Measurements from ENCODE around the gene SMYD3.

The SMYD3 gene

GRCh38 chr1:245931450-245931849 lies 575.6 kb downstream of the SMYD3 start:
- CTCF ChIA-PET = no interaction called here
- H3K36me3 Mint-ChIP-seq = no peaks in the 10 kb centered on the region

GRCh38 chr1:245929224-245929623 lies 577.9 kb downstream of the SMYD3 start:
- Mint-ChIP-seq H3K4me1 (no peaks in the 10 kb centered on the region), H3K27me3 (no peaks in the 10 kb centered on the region), H3K27ac (no peak overlapping the region), H3K9me3 (no peaks in the 10 kb centered on the region), H3K36me3 (no peaks in the 10 kb centered on the region), H3K4me3 (no peak overlapping the region)
- CTCF ChIA-PET = no interaction called here
- no peak for DNase-seq

More at GRCh38 chr1:245931450-245931849, 575.6 kb downstream of the SMYD3 start:
- no peak overlapping the region for H3K27ac Mint-ChIP-seq
- H3K27me3 Mint-ChIP-seq = no peaks in the 10 kb centered on the region
- no peak overlapping the region for H3K4me3 Mint-ChIP-seq
- no peaks in the 10 kb centered on the region for H3K4me1 Mint-ChIP-seq
- no peak for DNase-seq
- H3K9me3 Mint-ChIP-seq = no peaks in the 10 kb centered on the region

- no peaks in the 10 kb centered on the region for H3K4me1 Mint-ChIP-seq
- CTCF ChIA-PET = no interaction called here
- H3K27ac Mint-ChIP-seq = no peak overlapping the region
- H3K4me3 Mint-ChIP-seq = no peak overlapping the region
- H3K9me3 Mint-ChIP-seq = no peaks in the 10 kb centered on the region
- no peaks in the 10 kb centered on the region for H3K27me3 Mint-ChIP-seq
- no peaks in the 10 kb centered on the region for H3K36me3 Mint-ChIP-seq
- no peak for DNase-seq
These were observed 580.2 kb downstream of the SMYD3 start for GRCh38 chr1:245926888-245927287.

GRCh38 chr1:245923215-245923614 lies 583.9 kb downstream of the SMYD3 start:
- H3K36me3 Mint-ChIP-seq = no peaks in the 10 kb centered on the region
- no peaks in the 10 kb centered on the region for H3K4me1 Mint-ChIP-seq
- CTCF ChIA-PET = no interaction called here
- peaks cover 2% of the 10 kb centered on the region for H3K9me3 Mint-ChIP-seq
- no peaks in the 10 kb centered on the region for H3K27me3 Mint-ChIP-seq
- DNase-seq = no peak
- no peak overlapping the region for H3K27ac Mint-ChIP-seq
- H3K4me3 Mint-ChIP-seq = no peak overlapping the region

GRCh38 chr1:245921417-245921816 lies 585.7 kb downstream of the SMYD3 start:
- CTCF ChIA-PET = no interaction called here
- DNase-seq = no peak
- H3K36me3 Mint-ChIP-seq = peaks cover 2% of the 10 kb centered on the region
- H3K4me1 Mint-ChIP-seq = no peaks in the 10 kb centered on the region
- H3K4me3 Mint-ChIP-seq = no peak overlapping the region
- no peaks in the 10 kb centered on the region for H3K27me3 Mint-ChIP-seq
- peaks cover 4% of the 10 kb centered on the region for H3K9me3 Mint-ChIP-seq
- no peak overlapping the region for H3K27ac Mint-ChIP-seq

GRCh38 chr1:245917403-245917802 lies 589.7 kb downstream of the SMYD3 start:
- H3K36me3 Mint-ChIP-seq = peaks cover 2% of the 10 kb centered on the region
- CTCF ChIA-PET = no interaction called here
- H3K27me3 Mint-ChIP-seq = no peaks in the 10 kb centered on the region
- DNase-seq = no peak
- no peak overlapping the region for H3K27ac Mint-ChIP-seq
- no peak overlapping the region for H3K4me3 Mint-ChIP-seq
- peaks cover 6% of the 10 kb centered on the region for H3K9me3 Mint-ChIP-seq
- H3K4me1 Mint-ChIP-seq = no peaks in the 10 kb centered on the region

GRCh38 chr1:245915841-245916240 lies 591.2 kb downstream of the SMYD3 start:
- CTCF ChIA-PET = no interaction called here
- no peak for DNase-seq
- Mint-ChIP-seq H3K4me3 (no peak overlapping the region), H3K9me3 (peaks cover 8% of the 10 kb centered on the region), H3K27ac (no peak overlapping the region), H3K36me3 (peaks cover 4% of the 10 kb centered on the region), H3K4me1 (no peaks in the 10 kb centered on the region), H3K27me3 (no peaks in the 10 kb centered on the region)

GRCh38 chr1:245915406-245915805 lies 591.7 kb downstream of the SMYD3 start:
- CTCF ChIA-PET = no interaction called here
- H3K4me3 Mint-ChIP-seq = no peak overlapping the region
- H3K36me3 Mint-ChIP-seq = peaks cover 4% of the 10 kb centered on the region
- no peak overlapping the region for H3K27ac Mint-ChIP-seq
- H3K4me1 Mint-ChIP-seq = no peaks in the 10 kb centered on the region
- peaks cover 7% of the 10 kb centered on the region for H3K9me3 Mint-ChIP-seq
- no peak for DNase-seq
- no peaks in the 10 kb centered on the region for H3K27me3 Mint-ChIP-seq

GRCh38 chr1:245908543-245908942 lies 598.5 kb downstream of the SMYD3 start:
- no peak for DNase-seq
- no peaks in the 10 kb centered on the region for H3K4me1 Mint-ChIP-seq
- H3K27ac Mint-ChIP-seq = no peak overlapping the region
- peaks cover 3% of the 10 kb centered on the region for H3K36me3 Mint-ChIP-seq
- peaks cover 7% of the 10 kb centered on the region for H3K9me3 Mint-ChIP-seq
- no peaks in the 10 kb centered on the region for H3K27me3 Mint-ChIP-seq
- CTCF ChIA-PET = no interaction called here
- H3K4me3 Mint-ChIP-seq = no peak overlapping the region

GRCh38 chr1:245906207-245906606 lies 600.9 kb downstream of the SMYD3 start:
- Mint-ChIP-seq H3K9me3 (peaks cover 3% of the 10 kb centered on the region), H3K36me3 (peaks cover 1% of the 10 kb centered on the region), H3K4me1 (no peaks in the 10 kb centered on the region), H3K4me3 (no peak overlapping the region), H3K27me3 (no peaks in the 10 kb centered on the region), H3K27ac (no peak overlapping the region)
- CTCF ChIA-PET = no interaction called here
- no peak for DNase-seq

- CTCF ChIA-PET = no interaction called here
- H3K36me3 Mint-ChIP-seq = peaks cover 1% of the 10 kb centered on the region
- H3K27ac Mint-ChIP-seq = no peak overlapping the region
- no peaks in the 10 kb centered on the region for H3K4me1 Mint-ChIP-seq
- no peaks in the 10 kb centered on the region for H3K27me3 Mint-ChIP-seq
- peaks cover 3% of the 10 kb centered on the region for H3K9me3 Mint-ChIP-seq
- DNase-seq = no peak
- no peak overlapping the region for H3K4me3 Mint-ChIP-seq
These were observed 603.2 kb downstream of the SMYD3 start for GRCh38 chr1:245903851-245904250.

GRCh38 chr1:245901565-245901964 lies 605.5 kb downstream of the SMYD3 start:
- H3K36me3 Mint-ChIP-seq = peaks cover 1% of the 10 kb centered on the region
- H3K27me3 Mint-ChIP-seq = no peaks in the 10 kb centered on the region
- no peak overlapping the region for H3K4me3 Mint-ChIP-seq
- H3K4me1 Mint-ChIP-seq = no peaks in the 10 kb centered on the region
- H3K27ac Mint-ChIP-seq = no peak overlapping the region
- no peak for DNase-seq
- peaks cover 3% of the 10 kb centered on the region for H3K9me3 Mint-ChIP-seq
- CTCF ChIA-PET = no interaction called here

GRCh38 chr1:245901037-245901436 lies 606.0 kb downstream of the SMYD3 start:
- Mint-ChIP-seq H3K27ac (no peak overlapping the region), H3K4me1 (no peaks in the 10 kb centered on the region), H3K9me3 (peaks cover 3% of the 10 kb centered on the region), H3K4me3 (no peak overlapping the region), H3K27me3 (no peaks in the 10 kb centered on the region), H3K36me3 (peaks cover 1% of the 10 kb centered on the region)
- DNase-seq = no peak
- CTCF ChIA-PET = no interaction called here

GRCh38 chr1:245898581-245898980 lies 608.5 kb downstream of the SMYD3 start:
- Mint-ChIP-seq H3K27me3 (no peaks in the 10 kb centered on the region), H3K36me3 (no peaks in the 10 kb centered on the region), H3K4me3 (no peak overlapping the region), H3K27ac (no peak overlapping the region), H3K9me3 (peaks cover 2% of the 10 kb centered on the region), H3K4me1 (no peaks in the 10 kb centered on the region)
- CTCF ChIA-PET = no interaction called here
- no peak for DNase-seq

- no peak overlapping the region for H3K27ac Mint-ChIP-seq
- H3K9me3 Mint-ChIP-seq = peaks cover 8% of the 10 kb centered on the region
- H3K36me3 Mint-ChIP-seq = peaks cover 1% of the 10 kb centered on the region
- CTCF ChIA-PET = no interaction called here
- no peak overlapping the region for H3K4me3 Mint-ChIP-seq
- H3K27me3 Mint-ChIP-seq = no peaks in the 10 kb centered on the region
- H3K4me1 Mint-ChIP-seq = no peaks in the 10 kb centered on the region
- DNase-seq = no peak
These were observed 610.8 kb downstream of the SMYD3 start for GRCh38 chr1:245896258-245896657.

GRCh38 chr1:245895455-245895959 lies 611.6 kb downstream of the SMYD3 start:
- no peak for DNase-seq
- no peak overlapping the region for H3K4me3 Mint-ChIP-seq
- H3K4me1 Mint-ChIP-seq = no peaks in the 10 kb centered on the region
- H3K36me3 Mint-ChIP-seq = peaks cover 1% of the 10 kb centered on the region
- H3K27ac Mint-ChIP-seq = no peak overlapping the region
- H3K9me3 Mint-ChIP-seq = peaks cover 8% of the 10 kb centered on the region
- H3K27me3 Mint-ChIP-seq = no peaks in the 10 kb centered on the region
- CTCF ChIA-PET = no interaction called here

All from activated naive CD4-positive, alpha-beta T cell treated with anti-CD3 and anti-CD28 coated beads, Interleukin-2, amount 10 ng/mL, durations not matched to agents 7 days and 5 days (primary cell).